Heart right ventricle (tissue), 16 donors: ENCODE measurements around the gene PRIMPOL. TPM values are rescaled to one million over a fixed set of nuclear protein-coding genes. Genes with fewer than 3 reads are reported as not detected.
"Not testable (repeated sequence)": the region's sequence is repeated elsewhere in the genome, so short reads cannot be mapped to it uniquely, and the experiment has no call there.

Experiments
- ATAC-seq, 8 donors: fragments of 200-7000 bp; cut with Tn5 transposase; one replicate each; pipeline ENCODE4 v1.9.1; 2020; ENCODE audit warnings: mild to moderate bottlenecking in 8 of 8, moderate library complexity in 8 of 8, moderate number of reproducible peaks in 1 of 8
- DNase-seq, 2 donors: peaks; one replicate each; pipeline ENCODE4 v3.0.0-alpha.2; 2020
- H3K27ac ChIP-seq, 10 donors: fragments of 200-600 bp; sonication (generic) in 2 of 10; one replicate each; pipeline versions ENCODE4 v1.5.0 to v1.8.0; 2020 to 2022; ENCODE audit warnings: mild to moderate bottlenecking in 3 of 10
- H3K27me3 ChIP-seq, 7 donors: fragments of 200-600 bp; one replicate each; pipeline ENCODE4 v1.8.0; 2021 to 2022; ENCODE audit warnings: mild to moderate bottlenecking in 2 of 7
- H3K36me3 ChIP-seq, 9 donors: fragments of 200-600 bp; sonication (generic) in 1 of 9; one replicate each; pipeline versions ENCODE4 v1.5.0 to v1.8.0; 2020 to 2022; ENCODE audit warnings: mild to moderate bottlenecking in 2 of 9
- H3K4me1 ChIP-seq, 9 donors: fragments of 200-600 bp; sonication (generic) in 1 of 9; one replicate each; pipeline versions ENCODE4 v1.5.0 to v1.8.0; 2020 to 2022; ENCODE audit warnings: mild to moderate bottlenecking in 4 of 9
- H3K4me3 ChIP-seq, 10 donors: fragments of 200-600 bp; sonication (generic) in 2 of 10; one replicate each; pipeline versions ENCODE4 v1.5.0 to v1.8.0; 2020 to 2022; ENCODE audit warnings: mild to moderate bottlenecking in 7 of 10, moderate library complexity in 2 of 10
- H3K9me3 ChIP-seq, 11 donors: fragments of 200-600 bp in 10 of 11; sonication (generic) in 2 of 11; one replicate each; pipeline versions ENCODE4 v1.5.0 to v1.8.0; 2013 to 2022; ENCODE audit warnings: mild to moderate bottlenecking in 2 of 11, control low read depth in 1 of 11, moderate library complexity in 1 of 11
- CTCF ChIP-seq, 9 donors: fragments of 200-600 bp; sonication (generic) in 2 of 9; IDR thresholded peaks; one replicate each; pipeline versions ENCODE4 v1.5.0 to v1.8.0; 2021 to 2022; ENCODE audit warnings: antibody characterized with exemption in 9 of 9, mild to moderate bottlenecking in 5 of 9, moderate library complexity in 1 of 9
- WGBS, 2 donors: extraction: QIAGEN DNeasy Blood & Tissue Kit; methylation state at CpG; one replicate each; pipeline ENCODE4 v1.1.7; 2013; ENCODE audit warnings: inconsistent platforms in 1 of 2; 5-methylcytosine and 5-hydroxymethylcytosine counted together
- intact Hi-C, 10 donors: fragments of 100-400 bp; cut with DNase I; formaldehyde crosslinking; loops; one replicate each; pipeline versions ENCODE4 v1.11.1 to v1.14.2; 2022
- long read RNA-seq, 3 donors: library from polyadenylated mRNA; unstranded; transcript quantifications; one replicate each; pipeline ENCODE4 v2.0.0, GENCODE V29; 2020 to 2021
- polyA plus RNA-seq, 2 donors: library from polyadenylated mRNA; stranded (reverse); fragments of 200-250 nt; gene quantifications; one replicate each; pipeline ENCODE4 v1.2.3, GENCODE V29; 2013
- total RNA-seq, 10 donors: library from RNA; stranded (reverse); fragmentation: NEBNext Ultra II Directional in 3 of 10; extraction: Animal tissue kit (Norgen Biotek cat#: 25700) in 3 of 10; gene quantifications; one replicate each; pipeline versions ENCODE4 v1.2.1 to v1.2.4, GENCODE V29; 2021 to 2023
- donor health status: Arrhythmogenic right ventricular cardiomyopathy.
- donor health status: ischemic (EF 13 %, LVEDD 7.1; RV severe dilation, severe dysfunction).
- donor health status: healthy with polysubstance abuse.
- donor health status: DM: no; HTN: yes; CAD: no.
- donor health status: DM: no; HTN: no; CAD: no.
- donor health status: ischemic (EF 25% LVEDD 6.9; RV normal size, moderate dysfunction).
- donor health status: ischemic (EF 25% LVEDD 5.7; RV mildly dilated, moderate dysfunction).
- donor health status: healthy.
- donor health status: DM: yes; HTN: yes; CAD: no.
- donor health status: Ischemic cardiomyopathy.
- donor health status: ischemic (EF 35%, LVEDD 5.7; RV mildly dilated, moderate dysfunction).
- donor health status: nonischemic (EF 11% LVEDD 7.7; RV severe dilation, severe dysfunction).
- donor health status: DM: yes; HTN: yes; CAD: no.
- donor health status: PGD.
- donor health status: ischemic (EF 29% LVEDD 5.4; RV normal size, mild dysfunction).
- donor health status: nonischemic (EF 23%, LVEDD 6.1; RV moderate dilation, normal function).

The PRIMPOL gene
- total RNA-seq (10 to 100 TPM in 6 of 10 donors, 1 to 10 TPM in 4; 7.2 to 13.7 (median 10.8) TPM), polyA plus RNA-seq (10 to 100 TPM in 1 of 2 donors, 1 to 10 TPM in 1; 7.2 to 85.2 TPM)
- long read RNA-seq, donor 1, partial matches to known transcripts, result 1 of 12 reads
- long read RNA-seq, donor 1, other reads (novel, unspliced or antisense), result 6 of 12 reads
- long read RNA-seq, donor 2, partial matches to known transcripts, result 0 of 14 reads
- long read RNA-seq, donor 2, other reads (novel, unspliced or antisense), result 9 of 14 reads
- long read RNA-seq, donor 3, transcript PRIMPOL-211 (13 exons, 2,007 nt), result major isoform, 8 of 23 reads
- long read RNA-seq, donor 3, partial matches to known transcripts, result 1 of 23 reads
- long read RNA-seq, donor 3, other reads (novel, unspliced or antisense), result 10 of 23 reads

GRCh38 chr4:184649026-184649970 is at the start of gene PRIMPOL, which contains the start of gene CASP3:
Gene PRIMPOL, plus strand, starts transcription at chr4:184649738. Its CDS starts 7,403 bp downstream, at chr4:184657141.
Gene CASP3, minus strand, starts transcription at chr4:184649447. Its CDS starts 10,994 bp downstream, at chr4:184638453.
- ATAC-seq (peak; percentile 92 to 98 (median 96)), DNase-seq (peak; percentile 97 to 99)
- peak within 1 kb of the TSS; percentile 87 to 100 (median 98) for H3K27ac ChIP-seq
- H3K9me3 ChIP-seq, result no peaks in the 10 kb centered on the region
- peaks cover 0 to 31% (median 0%) of the 10 kb centered on the region in 9 donors for H3K36me3 ChIP-seq
- peaks cover 13 to 60% (median 50%) of the 10 kb centered on the region in 9 donors for H3K4me1 ChIP-seq
- no peaks in the 10 kb centered on the region for H3K27me3 ChIP-seq
- TF ChIP-seq CTCF (IDR thresholded peaks at IDR 0.05), result peak in 8 of 9 donors; percentile 10 to 59 (median 38)
- 1% methylated on average over 86 to 88 of the region's 90 CpGs for WGBS, 2 donors
- intact Hi-C loops, result loop anchor here in 7 of 10 donors (2.0 to 10.0 kb wide), 8 partner anchors 83 to 387 kb away; partner anchors contain the start of gene CENPU (in 4 of the 7)
- peak within 1 kb of the TSS; percentile 72 to 96 (median 84) for H3K4me3 ChIP-seq

GRCh38 chr4:184600982-184601381 is 48.6 kb upstream of the PRIMPOL start:
- H3K36me3 ChIP-seq, intact Hi-C loops, H3K27ac ChIP-seq, H3K27me3 ChIP-seq, DNase-seq, ATAC-seq, H3K4me3 ChIP-seq: not testable (repeated sequence)
- H3K4me1 ChIP-seq, result peaks cover 0 to 28% (median 20%) of the 10 kb centered on the region in 9 donors
- H3K9me3 ChIP-seq, result peaks cover 0 to 30% (median 8%) of the 10 kb centered on the region in 11 donors
- WGBS, 2 donors, result 91 to 93% methylated on average over 8 of the region's 8 CpGs

- H3K36me3 ChIP-seq, ATAC-seq, intact Hi-C loops, H3K27me3 ChIP-seq, DNase-seq, H3K27ac ChIP-seq, H3K4me3 ChIP-seq: not testable (repeated sequence)
- Histone ChIP-seq H3K9me3 (peaks cover 0 to 46% (median 8%) of the 10 kb centered on the region in 11 donors), H3K4me1 (peaks cover 0 to 18% (median 11%) of the 10 kb centered on the region in 9 donors)
- WGBS, 2 donors, result 0% methylated on average over 1 of the region's 1 CpG
Measured at GRCh38 chr4:184602857-184603256, 46.7 kb upstream of the PRIMPOL start.

GRCh38 chr4:184607429-184607828 is 42.1 kb upstream of the PRIMPOL start:
- H3K27me3 ChIP-seq, H3K4me3 ChIP-seq, H3K36me3 ChIP-seq, H3K4me1 ChIP-seq, H3K27ac ChIP-seq, DNase-seq, ATAC-seq, intact Hi-C loops: not testable (repeated sequence)
- H3K9me3 ChIP-seq, result peaks cover 0 to 46% (median 8%) of the 10 kb centered on the region in 11 donors
- WGBS, 2 donors, result 94 to 95% methylated on average over 2 of the region's 2 CpGs

GRCh38 chr4:184612074-184612473 is 37.5 kb upstream of the PRIMPOL start:
- WGBS, 2 donors, result 85 to 87% methylated on average over 3 of the region's 3 CpGs
- TF ChIP-seq CTCF (IDR thresholded peaks at IDR 0.05), result no peak
- Histone ChIP-seq H3K4me3 (no peak overlapping the region), H3K4me1 (peaks cover 0 to under 1% (median 0%) of the 10 kb centered on the region in 9 donors), H3K27me3 (no peaks in the 10 kb centered on the region), H3K9me3 (peaks cover 0 to 15% (median 0%) of the 10 kb centered on the region in 11 donors), H3K27ac (no peak overlapping the region), H3K36me3 (no peaks in the 10 kb centered on the region)
- DNase-seq (no peak), ATAC-seq (no peak)
- intact Hi-C loops, result no loop called here
